ENCODE measurements around the gene CAMK2B. TPM values are rescaled to one million over a fixed set of nuclear protein-coding genes. Genes with fewer than 3 reads are reported as not detected.

The CAMK2B gene
- total RNA-seq, 1 donor from 2014 or later, result 0.09 TPM

DNA sequence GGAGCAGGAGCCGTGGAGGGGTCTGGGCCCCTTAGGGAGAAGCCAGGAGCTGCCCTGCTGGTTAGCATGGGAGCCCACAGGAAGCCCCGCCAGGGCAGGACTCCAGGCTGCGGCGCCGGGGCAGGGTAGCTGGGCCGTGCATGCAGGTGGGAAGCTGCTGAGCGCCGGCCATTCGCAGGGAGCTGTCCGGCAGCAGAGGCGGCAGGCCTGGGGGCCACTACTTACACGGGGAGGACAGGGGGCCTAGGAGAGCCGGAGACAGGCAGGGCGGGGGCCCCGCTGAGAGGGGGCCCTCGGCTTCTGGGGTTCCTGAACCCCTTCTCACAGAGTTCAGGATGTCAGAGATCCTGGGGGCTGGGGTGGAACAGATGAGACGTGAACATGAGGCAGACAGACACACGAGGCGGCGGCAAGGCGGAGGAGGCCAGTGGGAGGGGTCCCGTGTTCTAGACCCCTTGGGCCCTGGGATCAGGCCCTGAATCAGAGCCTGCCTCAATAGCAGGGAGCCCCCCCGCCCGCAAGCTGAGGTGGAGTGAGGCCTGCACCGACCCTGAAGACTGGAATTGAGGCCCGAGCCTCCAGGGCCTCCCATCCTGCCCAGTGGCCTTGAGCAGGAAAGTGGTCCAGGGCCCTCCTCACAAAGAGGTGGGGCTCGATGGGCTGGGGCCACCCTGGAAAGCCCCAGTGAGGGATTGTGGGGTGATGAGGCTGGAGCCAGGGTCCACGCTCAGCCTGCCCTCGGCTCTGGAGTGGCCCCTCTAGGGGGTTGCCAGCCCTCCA lies 96.6 kb downstream of the CAMK2B start:
- no peaks in the 10 kb centered on the region for H3K36me3 Mint-ChIP-seq
- H3K9me3 Mint-ChIP-seq, result no peaks in the 10 kb centered on the region
- H4K20me1 ChIP-seq (ENCODE audit: low read depth), result no peaks in the 10 kb centered on the region
- no peaks in the 10 kb centered on the region for H3K79me2 ChIP-seq (ENCODE audit: low read depth)
- no peak overlapping the region for H3K4me2 ChIP-seq
- TF ChIP-seq EZH2 (IDR thresholded peaks at IDR 0.05) (no peak), EZH2phosphoT487 (IDR thresholded peaks at IDR 0.05) (no peak)
- TF ChIP-seq, protein P1, sequence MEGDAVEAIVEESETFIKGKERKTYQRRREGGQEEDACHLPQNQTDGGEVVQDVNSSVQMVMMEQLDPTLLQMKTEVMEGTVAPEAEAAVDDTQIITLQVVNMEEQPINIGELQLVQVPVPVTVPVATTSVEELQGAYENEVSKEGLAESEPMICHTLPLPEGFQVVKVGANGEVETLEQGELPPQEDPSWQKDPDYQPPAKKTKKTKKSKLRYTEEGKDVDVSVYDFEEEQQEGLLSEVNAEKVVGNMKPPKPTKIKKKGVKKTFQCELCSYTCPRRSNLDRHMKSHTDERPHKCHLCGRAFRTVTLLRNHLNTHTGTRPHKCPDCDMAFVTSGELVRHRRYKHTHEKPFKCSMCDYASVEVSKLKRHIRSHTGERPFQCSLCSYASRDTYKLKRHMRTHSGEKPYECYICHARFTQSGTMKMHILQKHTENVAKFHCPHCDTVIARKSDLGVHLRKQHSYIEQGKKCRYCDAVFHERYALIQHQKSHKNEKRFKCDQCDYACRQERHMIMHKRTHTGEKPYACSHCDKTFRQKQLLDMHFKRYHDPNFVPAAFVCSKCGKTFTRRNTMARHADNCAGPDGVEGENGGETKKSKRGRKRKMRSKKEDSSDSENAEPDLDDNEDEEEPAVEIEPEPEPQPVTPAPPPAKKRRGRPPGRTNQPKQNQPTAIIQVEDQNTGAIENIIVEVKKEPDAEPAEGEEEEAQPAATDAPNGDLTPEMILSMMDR (IDR thresholded peaks at IDR 0.05), result no peak
- no peak overlapping the region for H2AFZ ChIP-seq (replicated peaks)
- no peaks in the 10 kb centered on the region for H3K9me3 ChIP-seq (ENCODE audit: low read depth)
- no peaks in the 10 kb centered on the region for H3K27me3 ChIP-seq
- H3F3A ChIP-seq (ENCODE audit: low read depth), result no peaks in the 10 kb centered on the region
- H3K36me3 ChIP-seq, result no peaks in the 10 kb centered on the region
- no peak overlapping the region for H3K9ac ChIP-seq
- no peak overlapping the region for H3K27ac ChIP-seq
- H3K4me1 Mint-ChIP-seq, result peaks cover 11% of the 10 kb centered on the region
- H3K27ac Mint-ChIP-seq, result no peak overlapping the region
- H3K4me3 Mint-ChIP-seq, result no peak overlapping the region
- H3K4me1 ChIP-seq, result peaks cover 12% of the 10 kb centered on the region
- no peak overlapping the region for H3K4me3 ChIP-seq
- peaks cover 4% of the 10 kb centered on the region for H3K27me3 Mint-ChIP-seq (ENCODE audit: insufficient read depth, low read depth)
- no peak for DNase-seq (ENCODE audit: low spot score)

DNA sequence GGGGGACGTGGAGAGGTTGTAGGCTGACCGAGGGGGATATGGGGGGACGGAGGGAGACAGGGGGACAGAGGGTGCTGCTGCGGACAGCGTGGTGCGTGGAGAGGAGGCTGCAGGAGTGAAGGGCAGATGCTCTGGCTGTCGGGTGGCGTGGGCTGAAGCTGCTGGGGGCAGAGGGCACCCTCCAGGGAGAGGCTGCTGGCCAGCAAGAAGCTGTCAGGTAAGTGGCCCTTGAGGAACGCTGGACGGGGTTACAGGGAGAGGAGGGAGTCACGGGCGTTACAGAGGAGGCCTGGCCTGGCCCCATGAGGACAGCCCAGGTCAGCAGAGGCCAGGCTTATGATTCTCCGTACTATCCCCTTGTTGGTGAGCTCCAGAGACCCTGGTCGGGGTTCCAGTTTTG lies 97.5 kb downstream of the CAMK2B start:
- Mint-ChIP-seq H3K9me3 (no peaks in the 10 kb centered on the region), H3K36me3 (no peaks in the 10 kb centered on the region), H3K4me3 (no peak overlapping the region), H3K27ac (no peak overlapping the region), H3K27me3 (ENCODE audit: insufficient read depth, low read depth) (peaks cover 6% of the 10 kb centered on the region), H3K4me1 (peaks cover 19% of the 10 kb centered on the region)
- TF ChIP-seq, protein P1 (IDR thresholded peaks at IDR 0.05), result no peak
- TF ChIP-seq EZH2phosphoT487 (IDR thresholded peaks at IDR 0.05) (no peak), EZH2 (IDR thresholded peaks at IDR 0.05) (no peak)
- Histone ChIP-seq H3K27me3 (no peaks in the 10 kb centered on the region), H4K20me1 (ENCODE audit: low read depth) (no peaks in the 10 kb centered on the region), H3K27ac (no peak overlapping the region), H3K9ac (no peak overlapping the region), H2AFZ (replicated peaks) (no peak overlapping the region), H3K4me3 (no peak overlapping the region), H3F3A (ENCODE audit: low read depth) (no peaks in the 10 kb centered on the region), H3K36me3 (no peaks in the 10 kb centered on the region), H3K9me3 (ENCODE audit: low read depth) (no peaks in the 10 kb centered on the region), H3K79me2 (ENCODE audit: low read depth) (no peaks in the 10 kb centered on the region), H3K4me2 (no peak overlapping the region), H3K4me1 (peaks cover 20% of the 10 kb centered on the region)
- no peak for DNase-seq (ENCODE audit: low spot score)

DNA sequence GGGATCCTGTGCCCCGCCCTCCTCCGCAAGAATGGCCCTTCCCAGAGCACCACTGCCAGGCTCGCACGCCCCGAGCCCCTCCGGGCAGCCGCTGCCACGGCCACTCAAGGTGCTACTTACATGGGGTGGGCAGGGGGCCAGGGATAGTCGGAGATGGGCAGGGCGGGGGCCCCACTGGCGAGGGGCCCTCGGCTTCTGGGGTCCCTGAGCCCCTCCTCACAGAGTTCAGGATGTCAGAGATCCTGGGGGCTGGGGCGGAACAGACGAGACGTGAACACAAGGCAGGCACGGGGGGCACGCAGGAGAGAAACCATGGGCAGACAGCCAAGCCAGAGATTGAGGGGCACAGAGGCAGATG lies 99.0 kb downstream of the CAMK2B start:
- H3F3A ChIP-seq (ENCODE audit: low read depth), result no peaks in the 10 kb centered on the region
- H3K4me3 ChIP-seq, result no peak overlapping the region
- TF ChIP-seq EZH2phosphoT487 (IDR thresholded peaks at IDR 0.05) (no peak), EZH2 (IDR thresholded peaks at IDR 0.05) (no peak)
- TF ChIP-seq, protein P1 (IDR thresholded peaks at IDR 0.05), result no peak
- H3K9ac ChIP-seq, result no peak overlapping the region
- H3K27ac ChIP-seq, result no peak overlapping the region
- H3K4me2 ChIP-seq, result no peak overlapping the region
- H4K20me1 ChIP-seq (ENCODE audit: low read depth), result no peaks in the 10 kb centered on the region
- DNase-seq (ENCODE audit: low spot score), result no peak
- Mint-ChIP-seq H3K4me1 (peaks cover 27% of the 10 kb centered on the region), H3K9me3 (no peaks in the 10 kb centered on the region), H3K27ac (peak overlapping the region; percentile 42), H3K36me3 (no peaks in the 10 kb centered on the region), H3K27me3 (ENCODE audit: insufficient read depth, low read depth) (peaks cover 9% of the 10 kb centered on the region), H3K4me3 (no peak overlapping the region)
- peaks cover 25% of the 10 kb centered on the region for H3K4me1 ChIP-seq
- H3K79me2 ChIP-seq (ENCODE audit: low read depth), result no peaks in the 10 kb centered on the region
- no peak overlapping the region for H2AFZ ChIP-seq (replicated peaks)
- H3K9me3 ChIP-seq (ENCODE audit: low read depth), result no peaks in the 10 kb centered on the region
- no peaks in the 10 kb centered on the region for H3K36me3 ChIP-seq
- no peaks in the 10 kb centered on the region for H3K27me3 ChIP-seq
